HG03280 (cell line): ENCODE measurements around the gene KRT80.

Experiments used
- ATAC-seq: cut with Tn5 transposase; IDR thresholded peaks from one replicate; pipeline ENCODE4 v1.9.1; 2021; ENCODE audit warnings: mild to moderate bottlenecking, moderate library complexity; ENCODE audit not compliant: unreplicated experiment

KRT80 gene

DNA sequence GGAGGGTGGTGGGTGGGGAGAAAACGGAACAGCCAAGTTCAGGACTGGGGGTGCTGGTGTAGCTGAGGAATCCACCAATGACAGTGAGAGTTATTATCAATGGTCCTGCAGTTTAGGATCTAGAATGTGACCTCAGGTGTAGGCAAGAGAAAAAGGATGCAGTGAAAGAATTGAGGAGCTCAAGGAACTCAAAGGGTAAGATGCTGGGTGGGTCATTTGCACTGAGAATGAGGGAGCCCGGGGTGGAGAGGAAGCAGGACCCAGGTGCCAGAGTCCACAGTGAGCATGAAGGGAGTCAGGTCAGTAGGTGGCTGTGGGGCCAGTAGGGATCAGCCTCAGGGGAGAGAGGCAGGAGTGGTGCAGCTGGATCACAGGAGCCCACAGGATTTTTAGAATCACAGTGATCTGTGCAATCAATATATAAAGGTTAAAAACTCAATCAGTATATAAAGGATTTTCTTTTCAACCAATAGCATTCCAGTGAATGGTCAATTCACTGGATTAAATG lies 38.1 kb upstream of the KRT80 start:
- no peak for ATAC-seq

- ATAC-seq, result no peak
Measured at GRCh38 chr12:52228931-52229330, 37.1 kb upstream of the KRT80 start.

DNA sequence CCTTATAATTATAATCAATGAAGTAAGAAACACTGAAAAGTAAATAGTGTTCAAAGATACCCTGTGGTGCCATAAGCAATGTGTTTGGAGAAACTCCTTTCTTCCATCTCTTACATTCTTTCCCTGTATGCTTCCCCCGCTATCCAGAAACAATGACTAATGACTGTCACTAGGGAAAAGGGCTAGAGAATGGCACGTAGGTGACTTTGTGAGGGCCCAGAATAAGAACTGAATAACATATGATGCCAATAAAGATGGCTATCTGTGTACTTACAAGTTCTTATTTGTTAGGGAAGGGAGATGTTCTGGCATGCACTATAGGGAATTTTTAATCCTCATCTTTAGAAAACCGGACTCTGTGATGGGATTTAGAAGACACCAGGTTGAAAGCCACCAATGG lies 36.6 kb upstream of the KRT80 start:
- ATAC-seq, result no peak

GRCh38 chr12:52227606-52228166 lies 35.9 kb upstream of the KRT80 start:
- no peak for ATAC-seq

DNA sequence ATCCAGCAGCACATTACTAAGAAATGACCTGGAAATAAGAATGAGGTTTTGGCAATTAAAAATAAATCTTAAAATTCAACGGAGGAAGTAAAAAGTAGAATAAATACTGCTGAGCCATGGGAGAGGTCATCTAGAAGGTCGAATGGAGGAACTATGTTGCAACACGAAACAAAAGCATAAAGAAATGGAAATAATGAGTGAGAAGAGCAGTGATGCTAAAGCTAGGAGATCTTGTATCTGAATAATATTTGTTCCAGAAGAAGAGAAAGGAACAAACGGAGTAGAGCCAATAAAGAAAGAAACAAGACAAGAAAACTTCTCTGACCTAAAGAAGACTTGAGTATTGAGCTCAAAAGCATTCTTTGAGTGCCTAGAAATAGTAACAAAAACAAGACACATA lies 34.6 kb upstream of the KRT80 start:
- no peak for ATAC-seq

DNA sequence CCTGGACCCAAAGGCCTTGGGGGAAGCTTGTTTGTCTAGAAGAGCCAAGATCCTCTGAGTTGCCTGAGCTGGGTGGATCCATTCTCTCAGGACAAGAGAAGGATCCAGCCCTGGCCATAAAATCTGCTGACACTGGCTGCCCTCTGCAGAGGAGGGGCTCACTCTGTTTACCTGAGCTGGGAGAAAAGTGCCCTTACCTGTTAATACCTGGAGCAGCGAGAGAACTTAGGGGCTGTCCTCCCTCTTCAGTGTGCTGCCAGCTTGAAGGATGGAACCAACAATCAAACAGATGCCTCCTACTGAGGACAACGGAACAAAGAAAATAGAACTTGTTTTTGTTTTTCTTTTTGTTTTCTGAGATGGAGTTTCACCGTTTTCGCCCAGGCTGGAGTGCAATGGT lies 33.9 kb upstream of the KRT80 start:
- no peak for ATAC-seq

DNA sequence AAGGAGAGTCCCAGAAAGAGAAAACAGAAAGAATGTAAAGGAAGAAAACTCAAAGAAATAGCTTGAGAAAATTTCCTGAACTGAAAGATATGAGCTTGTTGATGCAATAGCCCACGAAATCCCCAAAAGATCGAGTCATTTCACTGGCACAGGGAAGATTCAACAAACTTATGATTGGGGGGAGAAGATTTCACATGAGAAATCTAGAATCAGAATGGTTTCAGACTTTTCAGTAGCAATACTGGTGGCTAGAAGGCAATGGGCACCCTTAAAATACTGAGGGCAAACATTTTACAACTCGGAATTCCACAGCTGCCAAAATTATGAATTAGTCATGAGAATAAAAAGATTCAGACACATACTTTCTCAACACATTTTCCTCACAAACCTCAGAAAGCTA lies 32.3 kb upstream of the KRT80 start:
- ATAC-seq, result no peak

DNA sequence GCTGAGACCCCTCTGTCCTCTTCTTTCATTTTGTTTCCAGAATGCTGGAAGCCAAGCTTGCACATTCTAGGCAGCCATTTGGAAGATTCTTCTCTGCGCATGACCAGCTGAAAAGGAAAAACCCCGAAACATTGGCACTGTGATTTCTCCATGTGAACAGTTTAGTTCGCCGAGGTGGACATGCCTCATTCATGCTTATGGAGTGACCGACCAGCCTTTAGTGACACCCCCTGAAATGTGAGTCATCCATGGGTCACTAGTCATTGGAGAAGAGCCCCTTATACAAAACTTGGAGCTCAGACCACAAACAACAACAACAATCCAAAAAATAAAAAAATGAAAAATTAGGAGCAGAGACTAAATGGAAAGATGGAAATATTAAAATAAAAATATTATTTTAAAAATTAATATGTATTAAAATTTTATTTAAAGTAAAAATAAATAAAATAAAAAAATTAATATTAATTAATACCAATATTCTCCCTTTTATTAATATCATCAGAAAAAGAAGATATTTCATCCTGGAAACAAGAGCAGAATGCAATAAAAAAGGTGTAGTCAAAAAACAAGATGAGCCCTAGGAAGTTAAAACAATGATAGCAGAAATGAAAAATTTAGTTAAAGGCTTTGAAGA lies 31.7 kb upstream of the KRT80 start:
- ATAC-seq, result no peak

GRCh38 chr12:52222692-52223091 lies 30.9 kb upstream of the KRT80 start:
- no peak for ATAC-seq

DNA sequence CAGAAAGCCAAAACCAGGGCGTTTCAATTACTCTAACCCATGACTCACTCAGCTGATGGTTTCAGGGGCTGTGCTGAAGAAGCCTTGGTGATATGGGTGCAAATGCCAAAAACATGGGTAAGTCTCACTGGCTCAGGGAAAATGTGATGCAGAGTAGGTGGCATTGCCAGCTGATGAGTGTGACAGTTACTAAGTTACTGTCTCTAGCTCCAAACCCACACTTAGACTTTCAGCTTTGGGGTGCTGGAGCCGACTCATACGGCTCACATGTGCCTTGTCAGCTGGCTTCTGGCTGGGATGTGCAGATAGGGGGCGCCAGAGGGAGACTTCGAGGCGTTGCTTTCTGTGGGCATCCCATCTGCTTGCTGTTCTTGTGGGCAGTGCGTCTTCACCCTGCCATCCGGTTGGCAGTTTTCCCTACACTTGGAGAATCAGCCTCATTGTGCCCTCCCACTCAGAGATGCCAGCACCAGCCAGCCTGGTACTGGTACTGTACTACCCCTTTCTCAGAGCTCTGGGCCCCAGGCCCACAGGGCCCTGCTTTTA lies 30.2 kb upstream of the KRT80 start:
- ATAC-seq, result no peak

DNA sequence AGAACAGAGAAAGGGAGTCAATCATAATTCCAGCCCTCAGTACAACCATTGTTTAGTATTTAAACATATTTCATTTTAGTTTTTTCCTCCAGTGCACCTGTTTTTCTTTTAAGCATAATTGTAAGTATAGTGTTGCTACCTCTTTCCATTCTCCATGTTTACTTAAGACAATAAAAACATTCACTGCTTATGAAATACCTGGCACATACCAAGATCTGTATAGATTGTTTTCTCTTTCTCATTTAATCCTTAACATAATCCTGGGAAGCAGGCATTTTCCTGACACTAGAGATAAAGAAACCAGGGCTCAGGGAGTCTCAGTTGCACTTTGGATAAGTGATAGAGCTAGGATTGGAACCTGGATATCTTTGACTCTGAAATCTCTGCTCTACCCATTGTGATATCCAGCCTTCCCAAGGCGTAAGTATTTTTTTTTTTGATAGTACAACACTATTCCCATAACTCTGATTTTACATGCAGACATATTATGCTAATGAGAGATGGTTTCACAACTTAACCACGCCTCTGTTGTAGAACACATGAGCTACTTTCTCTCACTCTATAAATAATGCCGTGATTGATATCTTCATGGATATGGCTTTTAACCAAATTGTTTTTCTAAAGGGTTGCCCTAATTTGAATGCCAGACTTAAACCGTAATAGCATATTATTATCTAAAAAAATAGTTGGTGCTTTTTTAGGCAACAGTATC lies 29.4 kb upstream of the KRT80 start:
- no peak for ATAC-seq

GRCh38 chr12:52220477-52220876 lies 28.7 kb upstream of the KRT80 start:
- no peak for ATAC-seq

GRCh38 chr12:52218001-52218400 lies 26.2 kb upstream of the KRT80 start:
- no peak for ATAC-seq

DNA sequence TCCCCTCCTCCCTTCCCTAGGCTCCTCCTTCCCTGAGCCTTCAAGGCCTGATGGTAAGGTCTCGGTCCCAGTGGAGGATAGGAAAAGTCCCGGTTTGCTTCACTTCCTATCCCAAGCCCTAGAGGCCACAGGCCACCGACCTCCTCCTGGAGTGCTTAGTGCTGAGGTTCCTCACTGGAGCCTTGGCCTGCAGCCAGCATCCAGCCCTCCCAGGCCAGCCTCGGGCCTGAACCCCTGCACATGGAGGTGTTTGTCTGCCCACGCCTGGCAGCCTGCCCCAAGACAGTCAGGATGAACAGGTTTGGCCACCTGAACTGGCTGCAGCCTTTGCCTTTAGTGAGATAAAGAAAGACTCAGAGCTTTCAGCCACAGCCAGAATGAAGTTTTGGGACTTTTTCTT lies 25.4 kb upstream of the KRT80 start:
- ATAC-seq, result no peak

DNA sequence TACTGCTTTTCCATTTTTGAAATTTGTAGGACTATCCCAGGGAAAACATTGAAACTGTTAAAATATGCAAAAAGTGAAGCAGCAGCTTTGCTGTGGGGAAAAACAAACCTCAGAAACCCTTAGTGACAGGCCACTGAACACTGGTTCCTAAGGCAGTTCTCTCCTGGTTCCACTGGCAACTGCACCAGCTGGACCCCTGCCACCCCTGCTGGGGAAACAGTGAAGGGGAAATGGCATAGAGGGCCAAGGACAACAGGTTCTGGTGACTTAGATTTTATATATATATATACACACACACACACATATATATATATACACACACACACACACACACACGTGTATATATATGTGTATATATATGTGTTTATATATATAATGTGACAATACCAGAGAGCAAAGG lies 25.0 kb upstream of the KRT80 start:
- ATAC-seq, result no peak

GRCh38 chr12:52216100-52216499 lies 24.3 kb upstream of the KRT80 start:
- ATAC-seq, result no peak

DNA sequence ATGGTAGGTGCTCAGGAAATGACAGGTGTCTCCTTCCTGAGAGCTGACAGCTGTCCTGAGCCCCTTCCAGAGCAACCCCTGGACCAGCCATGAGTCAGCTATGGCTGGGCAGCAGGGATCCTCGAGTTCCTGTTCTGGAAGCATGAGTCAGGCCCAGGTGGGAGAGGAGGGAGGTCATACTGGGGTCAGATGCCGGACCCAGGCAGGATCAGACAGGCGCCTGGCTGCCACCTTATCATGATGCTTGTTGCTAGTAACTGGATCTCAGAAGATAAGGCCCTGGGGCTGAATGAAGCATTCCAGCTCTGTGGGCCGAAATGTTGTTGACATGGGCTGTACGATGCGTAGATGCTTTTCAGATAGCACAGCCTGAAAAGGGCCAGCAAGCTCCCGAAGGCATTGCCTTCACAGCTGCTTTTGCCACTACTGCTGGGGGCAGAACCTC lies 23.8 kb upstream of the KRT80 start:
- ATAC-seq, result no peak

DNA sequence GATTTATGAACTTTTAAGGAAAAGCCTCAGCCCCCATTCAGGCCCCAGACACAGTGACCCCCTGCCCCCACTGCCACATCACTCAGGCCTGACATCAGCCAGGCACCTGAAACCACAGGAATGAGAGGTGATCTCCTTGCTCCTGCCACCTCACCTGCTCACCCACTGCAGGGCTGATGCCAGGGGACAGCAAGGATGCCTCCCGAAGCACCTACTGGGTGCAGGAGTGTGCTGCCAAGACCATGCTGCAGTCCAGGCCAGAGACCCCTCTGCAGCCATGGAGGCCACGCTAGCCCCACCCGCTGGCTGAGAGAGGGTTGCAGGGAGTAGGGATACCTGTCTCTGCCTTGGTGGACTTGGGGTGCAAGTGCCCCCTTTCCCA lies 22.6 kb upstream of the KRT80 start:
- no peak for ATAC-seq

DNA sequence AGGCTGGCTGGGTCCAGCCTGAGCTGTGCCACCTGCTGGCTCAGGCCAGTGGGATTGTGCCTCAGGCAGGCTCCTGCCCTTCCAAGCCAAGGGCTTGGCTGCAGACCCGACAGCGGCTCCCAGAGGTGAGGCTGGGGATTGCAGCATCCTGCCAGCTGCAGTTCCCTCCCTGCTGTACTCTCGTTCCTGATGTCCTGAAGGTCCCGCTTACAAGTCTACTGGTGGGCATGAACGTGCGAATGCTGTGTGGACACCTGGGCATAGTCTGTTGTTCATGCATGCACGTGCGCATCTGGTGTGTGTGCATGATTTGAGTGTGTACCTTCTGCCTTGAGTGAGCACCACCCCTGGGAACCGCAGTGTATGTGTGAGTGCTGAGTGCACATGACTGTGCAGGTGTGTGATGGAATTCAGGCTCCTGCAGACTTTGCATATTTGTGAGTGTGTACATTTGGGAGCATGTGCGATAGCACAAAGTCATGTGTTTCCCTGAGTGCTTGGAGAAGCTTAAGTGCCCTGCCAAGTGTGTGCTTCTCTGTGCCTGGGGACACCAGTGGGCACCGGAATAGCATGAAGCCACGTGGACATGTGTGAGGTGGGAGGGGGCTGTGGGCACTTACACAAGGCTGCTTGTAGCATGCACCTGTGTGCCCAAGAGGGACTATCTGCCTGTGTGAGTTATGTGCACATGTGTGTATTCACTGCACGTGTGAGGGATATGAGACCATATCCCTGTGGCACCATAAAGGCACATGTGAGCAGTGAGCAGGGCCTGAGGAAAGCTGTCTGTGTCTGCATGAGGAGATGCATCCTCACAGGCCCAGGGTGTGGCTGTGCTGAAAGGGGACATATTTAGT lies 22.0 kb upstream of the KRT80 start:
- no peak for ATAC-seq

DNA sequence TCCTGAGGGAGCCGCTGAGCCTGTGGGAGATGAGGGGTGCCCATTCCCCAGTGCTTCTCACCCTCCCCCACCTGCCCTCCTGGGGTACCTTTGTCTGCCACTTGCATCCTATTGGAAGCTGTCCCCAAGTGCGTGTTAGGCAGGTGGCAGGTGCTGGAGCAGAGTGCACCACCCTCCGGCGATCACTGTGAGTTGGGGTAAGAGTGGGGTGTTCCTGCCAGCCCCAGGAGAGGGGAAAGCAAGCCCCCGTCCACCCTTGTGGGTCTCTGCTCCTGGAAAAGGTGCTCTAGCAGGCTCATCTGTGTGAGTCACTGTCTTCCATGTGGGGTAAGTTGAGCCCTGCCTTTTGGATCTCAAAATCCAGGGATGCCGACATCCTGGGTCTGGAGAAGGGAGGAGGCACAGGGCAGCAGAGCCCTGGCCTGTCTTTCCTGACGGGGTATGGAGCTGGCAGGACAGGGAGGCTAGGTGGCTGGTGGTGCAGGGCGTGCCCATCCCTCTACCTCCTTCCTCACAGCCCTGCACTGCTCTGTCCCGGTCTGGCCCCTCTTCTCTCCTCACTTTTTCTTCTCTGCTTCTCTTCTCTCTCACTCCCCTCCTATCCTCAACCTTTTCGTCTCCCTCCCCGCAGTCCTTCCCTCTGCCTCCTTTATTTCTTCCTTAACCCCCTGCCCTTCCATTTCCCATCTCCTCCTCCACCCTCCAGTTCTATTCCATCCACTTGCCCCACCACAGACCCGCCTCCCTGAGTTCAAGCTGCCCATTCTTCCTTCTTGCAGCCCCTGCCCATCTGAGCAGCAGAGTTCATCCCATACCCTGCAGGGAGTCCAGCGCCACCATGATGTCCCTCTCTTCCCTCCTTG lies 21.1 kb upstream of the KRT80 start:
- no peak for ATAC-seq
